DND-41 (cell line): ENCODE measurements around the gene PLCL1.
A peak's percentile ranks its signal among the peaks of the same experiment; 100 is the strongest.

ENCODE experiments used
- ATAC-seq: fragments of 200-7000 bp; cut with Tn5 transposase; 3 replicates; pipeline ENCODE4 v1.9.1; 2021; ENCODE audit warnings: low read depth; ENCODE audit not compliant: insufficient read depth
- DNase-seq: peaks from one replicate; pipeline ENCODE4 v3.0.0-alpha.2; 2020
- H2AFZ ChIP-seq: 2 replicates; pipeline ENCODE4 v1.6.0; 2012; ENCODE audit warnings: low read depth, low read length
- H3K27ac ChIP-seq: 2 replicates; pipeline ENCODE4 v1.5.1; 2012; ENCODE audit warnings: low read length, inconsistent platforms
- H3K27me3 ChIP-seq: fragments of 200-600 bp; sonication (generic); 2 replicates; pipeline ENCODE4 v1.6.0; 2012; ENCODE audit warnings: low read length, mild to moderate bottlenecking, inconsistent platforms; ENCODE audit not compliant: insufficient read depth, poor library complexity
- H3K36me3 ChIP-seq: 2 replicates; pipeline ENCODE4 v1.5.1; 2012; ENCODE audit warnings: low read length, inconsistent platforms; ENCODE audit not compliant: insufficient read depth
- H3K4me1 ChIP-seq: 2 replicates; pipeline ENCODE4 v1.5.1; 2012; ENCODE audit warnings: mild to moderate bottlenecking, low read length; ENCODE audit not compliant: insufficient read depth
- H3K4me2 ChIP-seq: 2 replicates; pipeline ENCODE4 v1.6.0; 2012; ENCODE audit warnings: mild to moderate bottlenecking, moderate library complexity, low read length, inconsistent platforms; ENCODE audit not compliant: insufficient read depth
- H3K4me3 ChIP-seq, 2 experiments: fragments of 200-600 bp in 1 of 2; shearing (Covaris generic) in 1 of 2; 2 replicates each; pipeline ENCODE4 v1.5.1; 2012 to 2016; ENCODE audit warnings: inconsistent platforms in 2 of 2, low read length in 2 of 2, mild to moderate bottlenecking in 2 of 2, low read depth in 1 of 2, moderate library complexity in 1 of 2
- H3K79me2 ChIP-seq: 2 replicates; pipeline ENCODE4 v1.6.0; 2012; ENCODE audit warnings: low read length, inconsistent platforms; ENCODE audit not compliant: insufficient read depth
- H3K9ac ChIP-seq: 2 replicates; pipeline ENCODE4 v1.6.0; 2012; ENCODE audit warnings: low read depth, mild to moderate bottlenecking, inconsistent platforms, low read length, moderate library complexity
- H3K9me3 ChIP-seq: 2 replicates; pipeline ENCODE4 v1.5.1; 2012; ENCODE audit warnings: low read length, moderate library complexity, mild to moderate bottlenecking, inconsistent platforms; ENCODE audit not compliant: insufficient read depth, severe bottlenecking
- H4K20me1 ChIP-seq: 2 replicates; pipeline ENCODE4 v1.6.0; 2012; ENCODE audit warnings: low read length; ENCODE audit not compliant: insufficient read depth
- CTCF ChIP-seq: IDR thresholded peaks from 2 replicates; pipeline ENCODE4 v1.5.1; 2012; ENCODE audit warnings: borderline replicate concordance, low read length, moderate library complexity, mild to moderate bottlenecking; ENCODE audit not compliant: poor library complexity, severe bottlenecking; ENCODE audit errors: extremely low read depth
- EZH2 ChIP-seq: IDR thresholded peaks from 3 replicates; pipeline ENCODE4 v1.6.1; 2012; ENCODE audit warnings: borderline replicate concordance, low read depth, mild to moderate bottlenecking, moderate library complexity, low read length, inconsistent platforms; ENCODE audit not compliant: severe bottlenecking

PLCL1 gene

GRCh38 chr2:198116756-198117155 lies 312.4 kb downstream of the PLCL1 start:
- no peak for DNase-seq
- Histone ChIP-seq H3K36me3 (no peaks in the 10 kb centered on the region), H3K27me3 (no peaks in the 10 kb centered on the region), H3K27ac (no peak overlapping the region), H3K9ac (no peak overlapping the region), H4K20me1 (no peaks in the 10 kb centered on the region), H3K9me3 (no peaks in the 10 kb centered on the region), H3K79me2 (no peaks in the 10 kb centered on the region), H3K4me3 (no peak overlapping the region), H2AFZ (no peak overlapping the region), H3K4me1 (no peaks in the 10 kb centered on the region), H3K4me2 (no peak overlapping the region)
- ATAC-seq = no peak
- TF ChIP-seq CTCF = no peak
- TF ChIP-seq EZH2 = no peak

GRCh38 chr2:198117406-198118041 lies 313.1 kb downstream of the PLCL1 start:
- H3K79me2 ChIP-seq = no peaks in the 10 kb centered on the region
- no peak for DNase-seq
- TF ChIP-seq CTCF = no peak
- TF ChIP-seq EZH2 = no peak
- H3K27ac ChIP-seq = no peak overlapping the region
- no peak for ATAC-seq
- H3K27me3 ChIP-seq = no peaks in the 10 kb centered on the region
- no peaks in the 10 kb centered on the region for H4K20me1 ChIP-seq
- no peaks in the 10 kb centered on the region for H3K36me3 ChIP-seq
- no peaks in the 10 kb centered on the region for H3K9me3 ChIP-seq
- no peaks in the 10 kb centered on the region for H3K4me1 ChIP-seq
- H3K9ac ChIP-seq = no peak overlapping the region
- no peak overlapping the region for H3K4me3 ChIP-seq
- H2AFZ ChIP-seq = no peak overlapping the region
- no peak overlapping the region for H3K4me2 ChIP-seq

GRCh38 chr2:198127627-198128026 lies 323.2 kb downstream of the PLCL1 start:
- Histone ChIP-seq H3K9me3 (no peaks in the 10 kb centered on the region), H4K20me1 (no peaks in the 10 kb centered on the region; the same call in 1 of the 2 replicates), H3K79me2 (no peaks in the 10 kb centered on the region), H3K36me3 (no peaks in the 10 kb centered on the region), H2AFZ (no peak overlapping the region), H3K4me3 (no peak overlapping the region), H3K9ac (no peak overlapping the region), H3K27me3 (no peaks in the 10 kb centered on the region), H3K27ac (no peak overlapping the region), H3K4me1 (no peaks in the 10 kb centered on the region), H3K4me2 (no peak overlapping the region)
- DNase-seq = peak; percentile 48
- ATAC-seq = peak; percentile 85
- TF ChIP-seq EZH2 (no peak), CTCF (peak; percentile 75)

DNA sequence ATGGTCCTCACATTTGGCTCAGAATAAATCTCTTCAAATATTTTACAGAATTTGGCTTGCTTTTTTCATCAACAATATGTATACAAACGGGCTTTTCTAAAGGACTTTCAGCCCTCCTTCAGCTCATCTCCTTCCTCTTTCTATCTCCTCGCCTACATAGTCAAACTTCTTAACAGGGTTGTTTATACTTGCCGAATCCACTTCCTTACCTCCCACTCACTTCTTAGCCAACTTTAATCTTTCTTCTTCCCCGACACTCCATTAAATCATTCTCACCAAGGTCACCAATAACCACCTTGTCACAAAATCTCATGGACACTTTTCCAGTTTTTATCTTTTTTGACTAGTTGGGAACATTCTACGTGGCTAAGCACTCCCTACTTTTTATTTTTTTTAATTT lies 325.2 kb downstream of the PLCL1 start:
- Histone ChIP-seq H3K9ac (no peak overlapping the region), H3K79me2 (no peaks in the 10 kb centered on the region), H3K4me2 (no peak overlapping the region), H3K4me1 (no peaks in the 10 kb centered on the region), H3K36me3 (no peaks in the 10 kb centered on the region), H2AFZ (no peak overlapping the region), H3K4me3 (no peak overlapping the region), H3K27me3 (no peaks in the 10 kb centered on the region), H3K27ac (no peak overlapping the region), H3K9me3 (no peaks in the 10 kb centered on the region), H4K20me1 (no peaks in the 10 kb centered on the region; the same call in 1 of the 2 replicates)
- TF ChIP-seq EZH2 (no peak), CTCF (no peak)
- DNase-seq (no peak), ATAC-seq (no peak)
